WTC11 (cell line): ENCODE data around the gene CALN1.

ENCODE experiments used
- FOXP1 ChIP-seq: sonication (generic); formaldehyde crosslinking; IDR thresholded peaks from 2 replicates; pipeline ENCODE4 v1.8.0; 2022; ENCODE audit warnings: missing genetic modification reagents, mild to moderate bottlenecking, moderate library complexity, borderline replicate concordance
- JAZF1 ChIP-seq: fragments of 250-450 bp; sonication (Bioruptor Pico); IDR thresholded peaks from 2 replicates; pipeline ENCODE4 v1.9.0; 2021; ENCODE audit warnings: moderate library complexity, mild to moderate bottlenecking, inconsistent platforms
- JUN ChIP-seq: sonication (generic); formaldehyde crosslinking; IDR thresholded peaks from 2 replicates; pipeline ENCODE4 v1.8.0; 2023; ENCODE audit warnings: mild to moderate bottlenecking, missing genetic modification reagents
- NFYB ChIP-seq: sonication (generic); formaldehyde crosslinking; conservative IDR thresholded peaks from 2 replicates; pipeline ENCODE4 v1.8.0; 2022; ENCODE audit warnings: low read depth, missing genetic modification reagents
- NR2C2 ChIP-seq: sonication (generic); formaldehyde crosslinking; IDR thresholded peaks from 2 replicates; pipeline ENCODE4 v1.8.0; 2022; ENCODE audit warnings: mild to moderate bottlenecking, missing genetic modification reagents
- RELA ChIP-seq: sonication (generic); formaldehyde crosslinking; IDR thresholded peaks from 2 replicates; pipeline ENCODE4 v1.8.1; 2022; ENCODE audit warnings: missing genetic modification reagents, mild to moderate bottlenecking, borderline replicate concordance
- ZNF232 ChIP-seq: sonication (generic); formaldehyde crosslinking; IDR thresholded peaks from 2 replicates; pipeline ENCODE4 v1.8.0; 2022; ENCODE audit warnings: mild to moderate bottlenecking, missing genetic modification reagents
- TF ChIP-seq, protein P1 (sequence below): fragments of 200-600 bp; IDR thresholded peaks from 2 replicates; pipeline ENCODE4 v1.8.0; 2022; ENCODE audit warnings: antibody characterized with exemption
- TF ChIP-seq, protein P2 (sequence below): sonication (generic); formaldehyde crosslinking; IDR thresholded peaks from 2 replicates; pipeline ENCODE4 v1.8.0; 2022; ENCODE audit warnings: mild to moderate bottlenecking, missing genetic modification reagents
- TF ChIP-seq, protein P3 (sequence below): sonication (generic); formaldehyde crosslinking; IDR thresholded peaks from 2 replicates; pipeline ENCODE4 v1.8.1; 2023; ENCODE audit warnings: mild to moderate bottlenecking, moderate library complexity, missing genetic modification reagents
- TF ChIP-seq, protein P4 (sequence below): sonication (generic); formaldehyde crosslinking; conservative IDR thresholded peaks from 2 replicates; pipeline ENCODE4 v1.8.1; 2022; ENCODE audit warnings: mild to moderate bottlenecking, missing genetic modification reagents
- TF ChIP-seq, protein P5 (sequence below): sonication (generic); formaldehyde crosslinking; IDR thresholded peaks from 2 replicates; pipeline ENCODE4 v1.8.1; 2023; ENCODE audit warnings: mild to moderate bottlenecking, missing genetic modification reagents, borderline replicate concordance
- TF ChIP-seq, protein P6 (sequence below): sonication (generic); formaldehyde crosslinking; IDR thresholded peaks from 2 replicates; pipeline ENCODE4 v1.8.1; 2022; ENCODE audit warnings: low read depth, missing genetic modification reagents, borderline replicate concordance

DNA sequence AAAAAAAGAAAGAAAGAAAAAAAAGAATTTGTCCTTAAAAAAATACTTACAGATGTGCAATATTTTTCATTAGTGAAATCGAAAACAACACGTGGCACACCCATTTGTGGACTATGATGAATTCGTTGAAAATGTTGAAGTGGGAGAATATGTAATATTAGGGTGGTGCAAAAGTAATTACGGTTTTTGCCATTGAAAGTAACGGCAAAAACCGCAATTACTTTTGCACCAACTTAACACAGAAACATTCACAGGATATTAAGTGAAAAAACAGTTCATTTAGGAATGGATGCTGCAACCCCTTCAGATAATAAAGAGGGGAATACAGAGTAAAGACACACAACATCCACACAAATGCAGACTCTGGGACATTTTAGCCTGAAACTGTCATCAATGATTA is 96.0 kb downstream of the CALN1 start:
- TF ChIP-seq, protein P1, sequence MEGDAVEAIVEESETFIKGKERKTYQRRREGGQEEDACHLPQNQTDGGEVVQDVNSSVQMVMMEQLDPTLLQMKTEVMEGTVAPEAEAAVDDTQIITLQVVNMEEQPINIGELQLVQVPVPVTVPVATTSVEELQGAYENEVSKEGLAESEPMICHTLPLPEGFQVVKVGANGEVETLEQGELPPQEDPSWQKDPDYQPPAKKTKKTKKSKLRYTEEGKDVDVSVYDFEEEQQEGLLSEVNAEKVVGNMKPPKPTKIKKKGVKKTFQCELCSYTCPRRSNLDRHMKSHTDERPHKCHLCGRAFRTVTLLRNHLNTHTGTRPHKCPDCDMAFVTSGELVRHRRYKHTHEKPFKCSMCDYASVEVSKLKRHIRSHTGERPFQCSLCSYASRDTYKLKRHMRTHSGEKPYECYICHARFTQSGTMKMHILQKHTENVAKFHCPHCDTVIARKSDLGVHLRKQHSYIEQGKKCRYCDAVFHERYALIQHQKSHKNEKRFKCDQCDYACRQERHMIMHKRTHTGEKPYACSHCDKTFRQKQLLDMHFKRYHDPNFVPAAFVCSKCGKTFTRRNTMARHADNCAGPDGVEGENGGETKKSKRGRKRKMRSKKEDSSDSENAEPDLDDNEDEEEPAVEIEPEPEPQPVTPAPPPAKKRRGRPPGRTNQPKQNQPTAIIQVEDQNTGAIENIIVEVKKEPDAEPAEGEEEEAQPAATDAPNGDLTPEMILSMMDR = no peak
- TF ChIP-seq, protein P2, sequence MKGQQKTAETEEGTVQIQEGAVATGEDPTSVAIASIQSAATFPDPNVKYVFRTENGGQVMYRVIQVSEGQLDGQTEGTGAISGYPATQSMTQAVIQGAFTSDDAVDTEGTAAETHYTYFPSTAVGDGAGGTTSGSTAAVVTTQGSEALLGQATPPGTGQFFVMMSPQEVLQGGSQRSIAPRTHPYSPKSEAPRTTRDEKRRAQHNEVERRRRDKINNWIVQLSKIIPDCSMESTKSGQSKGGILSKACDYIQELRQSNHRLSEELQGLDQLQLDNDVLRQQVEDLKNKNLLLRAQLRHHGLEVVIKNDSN = no peak
- TF ChIP-seq, protein P3, sequence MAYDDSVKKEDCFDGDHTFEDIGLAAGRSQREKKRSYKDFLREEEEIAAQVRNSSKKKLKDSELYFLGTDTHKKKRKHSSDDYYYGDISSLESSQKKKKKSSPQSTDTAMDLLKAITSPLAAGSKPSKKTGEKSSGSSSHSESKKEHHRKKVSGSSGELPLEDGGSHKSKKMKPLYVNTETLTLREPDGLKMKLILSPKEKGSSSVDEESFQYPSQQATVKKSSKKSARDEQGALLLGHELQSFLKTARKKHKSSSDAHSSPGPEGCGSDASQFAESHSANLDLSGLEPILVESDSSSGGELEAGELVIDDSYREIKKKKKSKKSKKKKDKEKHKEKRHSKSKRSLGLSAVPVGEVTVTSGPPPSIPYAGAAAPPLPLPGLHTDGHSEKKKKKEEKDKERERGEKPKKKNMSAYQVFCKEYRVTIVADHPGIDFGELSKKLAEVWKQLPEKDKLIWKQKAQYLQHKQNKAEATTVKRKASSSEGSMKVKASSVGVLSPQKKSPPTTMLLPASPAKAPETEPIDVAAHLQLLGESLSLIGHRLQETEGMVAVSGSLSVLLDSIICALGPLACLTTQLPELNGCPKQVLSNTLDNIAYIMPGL = no peak
- TF ChIP-seq JAZF1 (CRISPR knock-in tag) (no peak), JUN (CRISPR knock-in tag) (no peak), NFYB (CRISPR knock-in tag) (no peak), ZNF232 (CRISPR knock-in tag) (no peak), NR2C2 (CRISPR knock-in tag) (no peak), RELA (no peak), FOXP1 (CRISPR knock-in tag) (no peak)
- TF ChIP-seq, protein P4, sequence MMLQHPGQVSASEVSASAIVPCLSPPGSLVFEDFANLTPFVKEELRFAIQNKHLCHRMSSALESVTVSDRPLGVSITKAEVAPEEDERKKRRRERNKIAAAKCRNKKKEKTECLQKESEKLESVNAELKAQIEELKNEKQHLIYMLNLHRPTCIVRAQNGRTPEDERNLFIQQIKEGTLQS (CRISPR knock-in tag) = no peak
- TF ChIP-seq, protein P5, sequence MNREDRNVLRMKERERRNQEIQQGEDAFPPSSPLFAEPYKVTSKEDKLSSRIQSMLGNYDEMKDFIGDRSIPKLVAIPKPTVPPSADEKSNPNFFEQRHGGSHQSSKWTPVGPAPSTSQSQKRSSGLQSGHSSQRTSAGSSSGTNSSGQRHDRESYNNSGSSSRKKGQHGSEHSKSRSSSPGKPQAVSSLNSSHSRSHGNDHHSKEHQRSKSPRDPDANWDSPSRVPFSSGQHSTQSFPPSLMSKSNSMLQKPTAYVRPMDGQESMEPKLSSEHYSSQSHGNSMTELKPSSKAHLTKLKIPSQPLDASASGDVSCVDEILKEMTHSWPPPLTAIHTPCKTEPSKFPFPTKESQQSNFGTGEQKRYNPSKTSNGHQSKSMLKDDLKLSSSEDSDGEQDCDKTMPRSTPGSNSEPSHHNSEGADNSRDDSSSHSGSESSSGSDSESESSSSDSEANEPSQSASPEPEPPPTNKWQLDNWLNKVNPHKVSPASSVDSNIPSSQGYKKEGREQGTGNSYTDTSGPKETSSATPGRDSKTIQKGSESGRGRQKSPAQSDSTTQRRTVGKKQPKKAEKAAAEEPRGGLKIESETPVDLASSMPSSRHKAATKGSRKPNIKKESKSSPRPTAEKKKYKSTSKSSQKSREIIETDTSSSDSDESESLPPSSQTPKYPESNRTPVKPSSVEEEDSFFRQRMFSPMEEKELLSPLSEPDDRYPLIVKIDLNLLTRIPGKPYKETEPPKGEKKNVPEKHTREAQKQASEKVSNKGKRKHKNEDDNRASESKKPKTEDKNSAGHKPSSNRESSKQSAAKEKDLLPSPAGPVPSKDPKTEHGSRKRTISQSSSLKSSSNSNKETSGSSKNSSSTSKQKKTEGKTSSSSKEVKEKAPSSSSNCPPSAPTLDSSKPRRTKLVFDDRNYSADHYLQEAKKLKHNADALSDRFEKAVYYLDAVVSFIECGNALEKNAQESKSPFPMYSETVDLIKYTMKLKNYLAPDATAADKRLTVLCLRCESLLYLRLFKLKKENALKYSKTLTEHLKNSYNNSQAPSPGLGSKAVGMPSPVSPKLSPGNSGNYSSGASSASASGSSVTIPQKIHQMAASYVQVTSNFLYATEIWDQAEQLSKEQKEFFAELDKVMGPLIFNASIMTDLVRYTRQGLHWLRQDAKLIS = no peak
- TF ChIP-seq, protein P6, sequence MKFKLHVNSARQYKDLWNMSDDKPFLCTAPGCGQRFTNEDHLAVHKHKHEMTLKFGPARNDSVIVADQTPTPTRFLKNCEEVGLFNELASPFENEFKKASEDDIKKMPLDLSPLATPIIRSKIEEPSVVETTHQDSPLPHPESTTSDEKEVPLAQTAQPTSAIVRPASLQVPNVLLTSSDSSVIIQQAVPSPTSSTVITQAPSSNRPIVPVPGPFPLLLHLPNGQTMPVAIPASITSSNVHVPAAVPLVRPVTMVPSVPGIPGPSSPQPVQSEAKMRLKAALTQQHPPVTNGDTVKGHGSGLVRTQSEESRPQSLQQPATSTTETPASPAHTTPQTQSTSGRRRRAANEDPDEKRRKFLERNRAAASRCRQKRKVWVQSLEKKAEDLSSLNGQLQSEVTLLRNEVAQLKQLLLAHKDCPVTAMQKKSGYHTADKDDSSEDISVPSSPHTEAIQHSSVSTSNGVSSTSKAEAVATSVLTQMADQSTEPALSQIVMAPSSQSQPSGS (CRISPR knock-in tag) = no peak
